ENCODE data around the gene USP17L15. TPM values are rescaled to one million over a fixed set of nuclear protein-coding genes. Genes with fewer than 3 reads are reported as not detected.
"Not testable (repeated sequence)": the region's sequence is repeated elsewhere in the genome, so short reads cannot be mapped to it uniquely, and the experiment has no call there.

The USP17L15 gene
- total RNA-seq: not detected in 2 replicates

- DNase-seq (ENCODE audit: low read depth): not testable (repeated sequence)
These were observed at the start of gene USP17L15 for GRCh38 chr4:9234085-9234484. Gene USP17L15, plus strand, starts transcription at chr4:9234385. Its CDS starts 0 bp downstream, at chr4:9234385.

- DNase-seq (ENCODE audit: low read depth): not testable (repeated sequence)
These were observed 23.8 kb upstream of the USP17L15 start, which contains the start of gene USP17L10 for GRCh38 chr4:9210357-9210756. Gene USP17L10, plus strand, starts transcription at chr4:9210657. Its CDS starts 0 bp downstream, at chr4:9210657.

DNA sequence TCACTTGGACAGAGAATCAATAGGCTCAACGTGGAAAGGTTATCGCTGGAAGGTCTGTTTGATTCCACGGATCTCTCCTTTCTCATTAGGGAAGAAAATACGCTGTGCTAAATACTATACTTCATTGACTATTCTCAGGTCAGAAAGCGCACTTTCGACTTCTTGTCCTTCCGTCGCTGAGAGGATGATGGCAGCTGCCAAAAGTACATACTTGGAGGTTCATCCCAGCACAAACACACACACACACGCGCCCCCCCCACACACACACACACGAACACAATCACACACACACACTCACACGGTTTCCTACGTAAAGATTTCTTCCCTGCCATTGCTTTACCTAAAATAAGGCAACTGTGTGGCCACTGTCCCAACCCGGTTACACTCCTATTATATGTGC, 19.5 kb upstream of the USP17L15 start:
- DNase-seq (ENCODE audit: low read depth): not testable (repeated sequence)

DNA sequence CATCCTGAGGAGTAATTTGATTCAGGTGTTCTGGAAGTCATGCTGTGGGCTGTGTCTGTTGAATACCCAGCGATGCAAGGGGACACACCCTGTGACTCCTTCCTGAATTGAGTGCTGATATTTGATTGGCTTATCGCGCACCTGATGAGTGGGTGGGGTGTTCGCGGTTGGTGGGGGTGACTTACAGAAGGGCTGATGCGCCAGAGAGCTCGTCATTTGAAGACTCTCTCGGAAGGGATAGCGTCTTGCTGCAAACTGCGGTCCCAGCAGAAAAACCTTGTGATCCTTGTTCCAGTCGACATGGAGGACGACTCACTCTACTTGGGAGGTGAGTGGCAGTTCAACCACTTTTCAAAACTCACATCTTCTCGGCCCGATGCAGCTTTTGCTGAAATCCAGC, 19.1 kb upstream of the USP17L15 start, which contains the start of gene USP17L11:
Gene USP17L11, plus strand, starts transcription at position 301 of the 400 bp plus-strand sequence. Its CDS starts 0 bp downstream, at position 301.
- not testable (repeated sequence) for DNase-seq (ENCODE audit: low read depth)

DNA sequence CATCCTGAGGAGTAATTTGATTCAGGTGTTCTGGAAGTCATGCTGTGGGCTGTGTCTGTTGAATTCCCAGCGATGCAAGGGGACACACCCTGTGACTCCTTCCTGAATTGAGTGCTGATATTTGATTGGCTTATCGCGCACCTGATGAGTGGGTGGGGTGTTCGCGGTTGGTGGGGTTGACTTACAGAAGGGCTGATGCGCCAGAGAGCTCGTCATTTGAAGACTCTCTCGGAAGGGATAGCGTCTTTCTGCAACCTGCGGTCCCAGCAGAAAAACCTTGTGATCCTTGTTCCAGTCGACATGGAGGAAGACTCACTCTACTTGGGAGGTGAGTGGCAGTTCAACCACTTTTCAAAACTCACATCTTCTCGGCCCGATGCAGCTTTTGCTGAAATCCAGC, 14.3 kb upstream of the USP17L15 start, which contains the start of gene USP17L12:
Gene USP17L12, plus strand, starts transcription at position 301 of the 400 bp plus-strand sequence. Its CDS starts 0 bp downstream, at position 301.
- not testable (repeated sequence) for DNase-seq (ENCODE audit: low read depth)

GRCh38 chr4:9224596-9224995, 9.6 kb upstream of the USP17L15 start, which contains the start of gene USP17L13:
Gene USP17L13, plus strand, starts transcription at chr4:9224896. Its CDS starts 0 bp downstream, at chr4:9224896.
- not testable (repeated sequence) for DNase-seq (ENCODE audit: low read depth)

- DNase-seq (ENCODE audit: low read depth): not testable (repeated sequence)
These were observed 3.9 kb upstream of the USP17L15 start for GRCh38 chr4:9230249-9230648.

- DNase-seq (ENCODE audit: low read depth): not testable (repeated sequence)
These were observed 4.3 kb downstream of the USP17L15 start for GRCh38 chr4:9238461-9238860.

GRCh38 chr4:9243579-9243978, 9.4 kb downstream of the USP17L15 start, which contains the start of gene USP17L17:
Gene USP17L17, plus strand, starts transcription at chr4:9243879. Its CDS starts 0 bp downstream, at chr4:9243879.
- DNase-seq (ENCODE audit: low read depth): not testable (repeated sequence)

DNA sequence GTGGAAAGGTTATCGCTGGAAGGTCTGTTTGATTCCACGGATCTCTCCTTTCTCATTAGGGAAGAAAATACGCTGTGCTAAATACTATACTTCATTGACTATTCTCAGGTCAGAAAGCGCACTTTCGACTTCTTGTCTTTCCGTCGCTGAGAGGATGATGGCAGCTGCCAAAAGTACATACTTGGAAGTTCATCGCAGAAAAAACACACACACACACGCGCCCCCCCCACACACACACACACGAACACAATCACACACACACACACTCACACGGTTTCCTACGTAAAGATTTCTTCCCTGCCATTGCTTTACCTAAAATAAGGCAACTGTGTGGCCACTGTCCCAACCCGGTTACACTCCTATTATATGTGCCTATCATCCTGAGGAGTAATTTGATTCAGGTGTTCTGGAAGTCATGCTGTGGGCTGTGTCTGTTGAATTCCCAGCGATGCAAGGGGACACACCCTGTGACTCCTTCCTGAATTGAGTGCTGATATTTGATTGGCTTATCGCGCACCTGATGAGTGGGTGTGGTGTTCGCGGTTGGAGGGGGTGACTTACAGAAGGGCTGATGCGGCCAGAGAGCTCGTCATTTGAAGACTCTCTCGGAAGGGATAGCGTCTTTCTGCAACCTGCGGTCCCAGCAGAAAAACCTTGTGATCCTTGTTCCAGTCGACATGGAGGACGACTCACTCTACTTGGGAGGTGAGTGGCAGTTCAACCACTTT, 13.9 kb downstream of the USP17L15 start, which contains the start of gene USP17L18:
Gene USP17L18, plus strand, starts transcription at position 678 of the 728 bp plus-strand sequence. Its CDS starts 0 bp downstream, at position 678.
- DNase-seq (ENCODE audit: low read depth): peak; percentile 1

DNA sequence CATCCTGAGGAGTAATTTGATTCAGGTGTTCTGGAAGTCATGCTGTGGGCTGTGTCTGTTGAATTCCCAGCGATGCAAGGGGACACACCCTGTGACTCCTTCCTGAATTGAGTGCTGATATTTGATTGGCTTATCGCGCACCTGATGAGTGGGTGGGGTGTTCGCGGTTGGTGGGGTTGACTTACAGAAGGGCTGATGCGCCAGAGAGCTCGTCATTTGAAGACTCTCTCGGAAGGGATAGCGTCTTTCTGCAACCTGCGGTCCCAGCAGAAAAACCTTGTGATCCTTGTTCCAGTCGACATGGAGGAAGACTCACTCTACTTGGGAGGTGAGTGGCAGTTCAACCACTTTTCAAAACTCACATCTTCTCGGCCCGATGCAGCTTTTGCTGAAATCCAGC, 18.9 kb downstream of the USP17L15 start, which contains the start of gene USP17L19:
Gene USP17L19, plus strand, starts transcription at position 301 of the 400 bp plus-strand sequence. Its CDS starts 0 bp downstream, at position 301.
- not testable (repeated sequence) for DNase-seq (ENCODE audit: low read depth)

- not testable (repeated sequence) for DNase-seq (ENCODE audit: low read depth)
These were observed 23.6 kb downstream of the USP17L15 start, which contains the start of gene USP17L20 for GRCh38 chr4:9257824-9258223. Gene USP17L20, plus strand, starts transcription at chr4:9258124. Its CDS starts 0 bp downstream, at chr4:9258124.

- DNase-seq (ENCODE audit: low read depth): not testable (repeated sequence)
These were observed 28.4 kb downstream of the USP17L15 start, which contains the start of gene USP17L21 for GRCh38 chr4:9262572-9262971. Gene USP17L21, plus strand, starts transcription at chr4:9262872. Its CDS starts 0 bp downstream, at chr4:9262872.

- not testable (repeated sequence) for DNase-seq (ENCODE audit: low read depth)
These were observed 33.1 kb downstream of the USP17L15 start, which contains the start of gene USP17L22 for GRCh38 chr4:9267319-9267718. Gene USP17L22, plus strand, starts transcription at chr4:9267619. Its CDS starts 0 bp downstream, at chr4:9267619.

DNA sequence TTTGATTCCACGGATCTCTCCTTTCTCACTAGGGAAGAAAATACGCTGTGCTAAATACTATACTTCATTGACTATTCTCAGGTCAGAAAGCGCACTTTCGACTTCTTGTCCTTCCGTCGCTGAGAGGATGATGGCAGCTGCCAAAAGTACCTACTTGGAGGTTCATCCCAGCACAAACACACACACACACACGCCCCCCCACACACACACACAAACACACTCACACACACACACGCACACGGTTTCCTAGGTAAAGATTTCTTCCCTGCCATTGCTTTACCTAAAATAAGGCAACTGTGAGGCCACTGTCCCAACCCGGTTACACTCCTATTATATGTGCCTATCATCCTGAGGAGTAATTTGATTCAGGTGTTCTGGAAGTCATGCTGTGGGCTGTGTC, 37.5 kb downstream of the USP17L15 start:
- not testable (repeated sequence) for DNase-seq (ENCODE audit: low read depth)

Other genes with a start within 250 kb of the USP17L15 start
- gene FAM90A26, start 64.0 kb upstream of the USP17L15 start, total RNA-seq: not detected in 2 replicates
- gene USP17L10, start 23.7 kb upstream of the USP17L15 start, total RNA-seq: not detected in 2 replicates
- gene USP17L11, start 19.0 kb upstream of the USP17L15 start, total RNA-seq: not detected in 2 replicates
- not detected in 2 replicates for gene USP17L12, start 14.2 kb upstream of the USP17L15 start, total RNA-seq
- not detected in 2 replicates for gene USP17L13, start 9.5 kb upstream of the USP17L15 start, total RNA-seq
- gene USP17L17, start 9.5 kb downstream of the USP17L15 start, total RNA-seq: not detected in 2 replicates
- not detected in 2 replicates for gene USP17L18, start 14.2 kb downstream of the USP17L15 start, total RNA-seq
- gene USP17L19, start 19.0 kb downstream of the USP17L15 start, total RNA-seq: not detected in 2 replicates
- gene USP17L20, start 23.7 kb downstream of the USP17L15 start, total RNA-seq: not detected in 2 replicates
- gene USP17L21, start 28.5 kb downstream of the USP17L15 start, total RNA-seq: not detected in 2 replicates
- not detected in 2 replicates for gene USP17L22, start 33.2 kb downstream of the USP17L15 start, total RNA-seq
- gene USP17L24, start 90.8 kb downstream of the USP17L15 start, total RNA-seq: not detected in 2 replicates
- gene USP17L25, start 95.5 kb downstream of the USP17L15 start, total RNA-seq: not detected in 2 replicates
- not detected in 2 replicates for gene USP17L26, start 100.3 kb downstream of the USP17L15 start, total RNA-seq
- gene USP17L5, start 105.0 kb downstream of the USP17L15 start, total RNA-seq: not detected in 2 replicates
- not detected in 2 replicates for gene USP17L27, start 109.8 kb downstream of the USP17L15 start, total RNA-seq
- gene USP17L28, start 114.5 kb downstream of the USP17L15 start, total RNA-seq: not detected in 2 replicates
- gene USP17L29, start 119.3 kb downstream of the USP17L15 start, total RNA-seq: not detected in 2 replicates
- gene USP17L30, start 128.7 kb downstream of the USP17L15 start, total RNA-seq: not detected in 2 replicates
- not detected in 2 replicates for gene DEFB131A, start 210.0 kb downstream of the USP17L15 start, total RNA-seq